GM10248 (cell line): ENCODE results near the gene VCPKMT.

Source experiments
- CTCF ChIA-PET: fragments of 300-600 bp; sonication (Branson Sonifier 250); formaldehyde crosslinking; extraction: SDS; loops from one replicate; lab custom pipeline; 2021; ENCODE audit warnings: antibody characterized with exemption; lab: Yijun Ruan, JAX
- POLR2A ChIA-PET: fragments of 350-650 bp; sonication (Branson Sonifier 250); formaldehyde crosslinking; extraction: SDS; loops from one replicate; lab custom pipeline; 2020; ENCODE audit warnings: antibody characterized with exemption; lab: Yijun Ruan, JAX
- DNase-seq: peaks from one replicate; pipeline ENCODE4 v3.0.0; 2012; ENCODE audit errors: extremely low spot score
- CTCF ChIP-seq: IDR thresholded peaks from 2 replicates; pipeline ENCODE4 v1.5.1; 2012; ENCODE audit warnings: mild to moderate bottlenecking, low read depth; ENCODE audit errors: extremely low read depth, missing control alignments, control extremely low read depth

The VCPKMT gene

GRCh38 chr14:50122291-50122690 lies 5.9 kb upstream of the VCPKMT start:
- ChIA-PET CTCF (interaction anchor here (0.5 to 1.4 kb wide), 2 partner anchors 10 to 13 kb away, joined by 3 to 4 read pairs; no protein-coding TSS in a partner anchor), POLR2A (interaction anchor here (0.6 kb wide), 1 partner anchor 13 kb away, joined by 6 read pairs; no protein-coding TSS in a partner anchor)

GRCh38 chr14:50121486-50121885 lies 5.1 kb upstream of the VCPKMT start:
- TF ChIP-seq CTCF, result no peak
- DNase-seq, result no peak
- CTCF ChIA-PET, result no interaction called here
- POLR2A ChIA-PET, result interaction anchor here (0.6 kb wide), 1 partner anchor 13 kb away, joined by 6 read pairs; no protein-coding TSS in a partner anchor

More at GRCh38 chr14:50122291-50122690, 5.9 kb upstream of the VCPKMT start:
- TF ChIP-seq CTCF, result no peak
- DNase-seq, result no peak

DNA sequence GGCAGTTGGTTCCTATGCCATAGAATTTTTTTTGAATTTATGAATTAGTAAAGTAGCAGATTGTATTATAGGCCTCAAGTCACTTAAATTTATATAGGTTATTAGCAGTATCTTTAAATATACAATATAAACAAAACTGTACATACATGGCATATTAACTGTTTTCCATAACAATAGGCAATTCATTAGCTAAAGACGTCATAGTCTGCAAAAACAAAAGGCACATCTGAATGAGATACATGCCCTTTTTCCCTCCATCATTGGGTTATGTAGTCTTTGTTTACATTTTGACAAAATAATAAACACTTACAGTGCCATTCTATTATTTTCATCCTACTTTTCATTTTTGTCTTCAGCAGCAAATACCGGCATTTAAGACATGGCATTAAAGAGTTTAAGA lies 1.1 kb upstream of the VCPKMT start:
- CTCF ChIA-PET, result interaction anchor here (1.3 to 1.7 kb wide), 3 partner anchors 12 to 265 kb away, joined by 3 to 6 read pairs (median 3); partner anchors contain the start of gene NEMF
- TF ChIP-seq CTCF, result no peak
- POLR2A ChIA-PET, result no interaction called here
- DNase-seq, result no peak

GRCh38 chr14:50116966-50117365 lies 594 bp upstream of the VCPKMT start:
- no peak for TF ChIP-seq CTCF
- CTCF ChIA-PET, result interaction anchor here (0.6 to 1.7 kb wide), 6 partner anchors 11 to 265 kb away, joined by 3 to 6 read pairs (median 4); partner anchors contain the start of gene NEMF
- POLR2A ChIA-PET, result interaction anchor here (1.2 kb wide), 1 partner anchor 249 kb away, joined by 4 read pairs; no protein-coding TSS in a partner anchor
- DNase-seq, result no peak

- DNase-seq, result peak; percentile 17
- ChIA-PET CTCF (interaction anchor here (0.7 to 3.6 kb wide), 12 partner anchors 9 to 479 kb away, joined by 3 to 14 read pairs (median 5); partner anchors contain the start of genes DNAAF2 and NEMF), POLR2A (no interaction called here)
- TF ChIP-seq CTCF, result no peak
These were observed 2.9 kb downstream of the VCPKMT start for GRCh38 chr14:50113381-50114035.

GRCh38 chr14:50110323-50111037 lies 5.9 kb downstream of the VCPKMT start:
- ChIA-PET POLR2A (no interaction called here), CTCF (interaction anchor here (0.9 to 2.8 kb wide), 2 partner anchors 246 to 258 kb away, joined by 3 to 14 read pairs; partner anchors contain the start of gene NEMF)
- DNase-seq, result no peak
- no peak for TF ChIP-seq CTCF
